B cell (primary cell): ENCODE results near the gene RBKS. TPM values are rescaled to one million over a fixed set of nuclear protein-coding genes. Genes with fewer than 3 reads are reported as not detected.

Source experiments
- ATAC-seq: fragments of 200-7000 bp; cut with Tn5 transposase; one replicate; pipeline ENCODE4 v1.10.0; 2021; ENCODE audit warnings: low read depth, mild to moderate bottlenecking, moderate number of reproducible peaks, moderate library complexity
- CTCF ChIA-PET: fragments of 350-600 bp; sonication (Branson Sonifier 250); formaldehyde crosslinking; loops from one replicate; lab custom pipeline; 2021; ENCODE audit warnings: antibody characterized with exemption, inconsistent platforms; lab: Charles Lee
- POLR2A ChIA-PET: fragments of 350-600 bp; sonication (Branson Sonifier 250); formaldehyde crosslinking; loops from one replicate; lab custom pipeline; 2021; ENCODE audit warnings: antibody characterized with exemption; lab: Charles Lee
- DNase-seq: peaks from one replicate; pipeline ENCODE4 v3.0.0; 2013
- H2AFZ ChIP-seq: 2 replicates; pipeline ENCODE4 v1.6.1; 2012; ENCODE audit warnings: mild to moderate bottlenecking, low read depth, low read length; ENCODE audit not compliant: insufficient read depth, poor library complexity, severe bottlenecking
- H3K27ac ChIP-seq, 2 donors: 1 replicate in 1 of 2; 2 replicates in 1 of 2; pipeline ENCODE4 v1.5.1; 2012 to 2013; ENCODE audit warnings: low read length in 2 of 2, mild to moderate bottlenecking in 2 of 2, moderate library complexity in 1 of 2
- H3K27me3 ChIP-seq, 4 experiments: fragments of 200-600 bp in 1 of 4; sonication (generic) in 1 of 4; replicated peaks in 1 of 4; 1 replicate in 2 of 4; 2 replicates in 2 of 4; pipeline versions ENCODE4 v1.6.1 to v1.7.0; 2013 to 2016; ENCODE audit warnings: low read length in 3 of 4, mild to moderate bottlenecking in 2 of 4, mixed read lengths in 1 of 4, moderate library complexity in 1 of 4; ENCODE audit not compliant: insufficient read depth in 4 of 4, control insufficient read depth in 3 of 4; ENCODE audit errors: control extremely low read depth in 1 of 4
- H3K36me3 ChIP-seq, 2 experiments: replicated peaks in 1 of 2; 1 replicate in 1 of 2; 2 replicates in 1 of 2; pipeline versions ENCODE4 v1.6.1 to v1.7.1; 2013; ENCODE audit warnings: low read length in 1 of 2; ENCODE audit not compliant: insufficient read depth in 2 of 2, control insufficient read depth in 1 of 2; ENCODE audit errors: control extremely low read depth in 1 of 2, extremely low read depth in 1 of 2
- H3K4me1 ChIP-seq, 2 donors: fragments of 200-600 bp in 1 of 2; sonication (generic) in 1 of 2; 1 replicate in 1 of 2; 2 replicates in 1 of 2; pipeline versions ENCODE4 v1.5.1 to v1.6.1; 2013 to 2017; ENCODE audit warnings: low read length in 2 of 2; ENCODE audit not compliant: control insufficient read depth in 2 of 2, insufficient read depth in 2 of 2
- H3K4me2 ChIP-seq: replicated peaks from 2 replicates; pipeline ENCODE3; 2012; ENCODE audit warnings: mild to moderate bottlenecking, low read depth, low read length; ENCODE audit not compliant: poor library complexity, severe bottlenecking
- H3K4me3 ChIP-seq, 5 experiments: fragments of 200-600 bp in 1 of 5; sonication (generic) in 1 of 5; 1 replicate in 3 of 5; 2 replicates in 2 of 5; pipeline versions ENCODE4 v1.5.1 to v1.7.0; 2011 to 2016; ENCODE audit warnings: low read length in 4 of 5, mild to moderate bottlenecking in 4 of 5, low read depth in 2 of 5, control low read depth in 1 of 5, moderate library complexity in 1 of 5; ENCODE audit not compliant: insufficient read depth in 1 of 5; ENCODE audit errors: control extremely low read depth in 1 of 5, extremely low read depth in 1 of 5
- H3K79me2 ChIP-seq: fragments of 200-600 bp; sonication (generic); one replicate; pipeline ENCODE4 v1.6.0; 2016; ENCODE audit warnings: low read length; ENCODE audit not compliant: control insufficient read depth, insufficient read depth
- H3K9ac ChIP-seq: fragments of 200-600 bp; sonication (generic); 2 replicates; pipeline ENCODE4 v1.6.1; 2017; ENCODE audit warnings: mild to moderate bottlenecking, low read length, moderate library complexity
- H3K9me3 ChIP-seq, 3 donors: one replicate each; pipeline versions ENCODE4 v1.6.1 to v1.7.1; 2013; ENCODE audit warnings: low read length in 2 of 3; ENCODE audit not compliant: control insufficient read depth in 2 of 3, insufficient read depth in 1 of 3; ENCODE audit errors: control extremely low read depth in 1 of 3
- H4K20me1 ChIP-seq: 2 replicates; pipeline ENCODE4 v1.6.0; 2012; ENCODE audit warnings: mild to moderate bottlenecking, low read length; ENCODE audit not compliant: insufficient read depth, control insufficient read depth, poor library complexity, severe bottlenecking
- H3K27ac Mint-ChIP-seq: one replicate; pipeline ENCODE4 v1.8.0; 2021; ENCODE audit warnings: mixed read lengths
- H3K27me3 Mint-ChIP-seq: one replicate; pipeline ENCODE4 v1.8.0; 2021; ENCODE audit warnings: mixed read lengths
- H3K4me1 Mint-ChIP-seq: one replicate; pipeline ENCODE4 v1.8.0; 2021; ENCODE audit warnings: mixed read lengths
- H3K4me3 Mint-ChIP-seq: one replicate; pipeline ENCODE4 v1.8.0; 2021; ENCODE audit warnings: mixed read lengths
- H3K9me3 Mint-ChIP-seq: one replicate; pipeline ENCODE4 v1.8.0; 2022; ENCODE audit warnings: mixed read lengths; ENCODE audit not compliant: insufficient read depth
- CTCF ChIP-seq: fragments of 200-600 bp; IDR thresholded peaks from one replicate; pipeline ENCODE4 v1.8.0; 2022; ENCODE audit warnings: antibody characterized with exemption, mild to moderate bottlenecking
- EZH2 ChIP-seq: IDR thresholded peaks from 2 replicates; pipeline ENCODE4 v1.6.1; 2012; ENCODE audit warnings: borderline replicate concordance, low read depth, mild to moderate bottlenecking, moderate library complexity, low read length; ENCODE audit not compliant: insufficient read depth, poor library complexity, severe bottlenecking
- WGBS: methylation state at CpG from one replicate; pipeline ENCODE4 v1.1.5; 2013; ENCODE audit warnings: missing lambda C conversion rate; ENCODE audit not compliant: insufficient coverage; 5-methylcytosine and 5-hydroxymethylcytosine counted together
- intact Hi-C: fragments of 100-400 bp; cut with micrococcal nuclease; formaldehyde crosslinking; loops from one replicate; pipeline ENCODE4 v1.10.0; 2022
- polyA plus RNA-seq: library from polyadenylated mRNA; depleted of rRNA; stranded (reverse); fragments of >200 nt; gene quantifications from 2 replicates; pipeline ENCODE4 v1.2.3, GENCODE V29; 2012
- total RNA-seq, 2 donors: library from RNA; stranded (reverse); fragments of 120-200 nt in 1 of 2; gene quantifications; 1 replicate in 1 of 2; 2 replicates in 1 of 2; pipeline versions ENCODE4 v1.2.3 to v1.2.4, GENCODE V29; 2013 to 2022

RBKS gene
- total and polyA plus RNA-seq, 2 donors (not counting 1 experiment from before 2014, with no cell fraction given): 6.4 to 9.2 TPM

GRCh38 chr2:27830656-27831055 lies 59.5 kb downstream of the RBKS start:
- H3K36me3 ChIP-seq: no peaks in the 10 kb centered on the region
- intact Hi-C loops: no loop called here
- H3K4me2 ChIP-seq: no peak overlapping the region
- DNase-seq: no peak
- H2AFZ ChIP-seq: no peak overlapping the region
- Mint-ChIP-seq H3K4me1 (no peaks in the 10 kb centered on the region), H3K27ac (no peak overlapping the region), H3K9me3 (no peaks in the 10 kb centered on the region), H3K4me3 (no peak overlapping the region), H3K27me3 (no peaks in the 10 kb centered on the region)
- H3K27me3 ChIP-seq: no peaks in the 10 kb centered on the region
- 91% methylated on average over 4 of the region's 4 CpGs for WGBS
- H3K9me3 ChIP-seq: no peaks in the 10 kb centered on the region
- TF ChIP-seq CTCF (no peak), EZH2 (no peak)
- no peaks in the 10 kb centered on the region for H4K20me1 ChIP-seq
- H3K79me2 ChIP-seq: no peaks in the 10 kb centered on the region
- POLR2A ChIA-PET: no interaction called here
- H3K4me3 ChIP-seq: no peak overlapping the region
- no peak overlapping the region for H3K9ac ChIP-seq
- no peaks in the 10 kb centered on the region for H3K4me1 ChIP-seq
- no peak overlapping the region for H3K27ac ChIP-seq
- no peak for ATAC-seq
- CTCF ChIA-PET: no interaction called here

GRCh38 chr2:27829791-27830190 lies 60.4 kb downstream of the RBKS start:
- H3K9me3 ChIP-seq: peaks cover 0 to 2% (median 0%) of the 10 kb centered on the region in 3 donors
- no peaks in the 10 kb centered on the region for H3K4me1 ChIP-seq
- H3K4me1 Mint-ChIP-seq: no peaks in the 10 kb centered on the region
- no peaks in the 10 kb centered on the region for H3K27me3 Mint-ChIP-seq
- no peaks in the 10 kb centered on the region for H3K79me2 ChIP-seq
- H4K20me1 ChIP-seq: no peaks in the 10 kb centered on the region
- no peak for TF ChIP-seq EZH2
- no peak for TF ChIP-seq CTCF
- no peak overlapping the region for H2AFZ ChIP-seq
- no peak overlapping the region for H3K4me3 ChIP-seq
- WGBS: 83% methylated on average over 2 of the region's 3 CpGs
- no peak for DNase-seq
- H3K27ac Mint-ChIP-seq: no peak overlapping the region
- H3K4me2 ChIP-seq: no peak overlapping the region
- H3K9ac ChIP-seq: no peak overlapping the region
- intact Hi-C loops: no loop called here
- H3K27ac ChIP-seq: no peak overlapping the region
- POLR2A ChIA-PET: no interaction called here
- H3K36me3 ChIP-seq: no peaks in the 10 kb centered on the region
- no peak overlapping the region for H3K4me3 Mint-ChIP-seq
- no peaks in the 10 kb centered on the region for H3K27me3 ChIP-seq
- ATAC-seq: no peak
- H3K9me3 Mint-ChIP-seq: no peaks in the 10 kb centered on the region
- CTCF ChIA-PET: no interaction called here
